HG03095 (cell line): ENCODE measurements around the gene PIGH.
"Not testable (repeated sequence)": the region's sequence is repeated elsewhere in the genome, so short reads cannot be mapped to it uniquely, and the experiment has no call there.

ENCODE experiments used
- ATAC-seq: cut with Tn5 transposase; IDR thresholded peaks from one replicate; pipeline ENCODE4 v1.9.1; 2021; ENCODE audit warnings: moderate library complexity; ENCODE audit not compliant: unreplicated experiment

PIGH gene

GRCh38 chr14:67609642-67610310 lies 9.7 kb upstream of the PIGH start:
- no peak for ATAC-seq

- no peak for ATAC-seq
These were observed 7.6 kb upstream of the PIGH start for GRCh38 chr14:67607646-67608045.

- peak; percentile 71 for ATAC-seq
These were observed 3.0 kb upstream of the PIGH start for GRCh38 chr14:67602995-67603545.

GRCh38 chr14:67602076-67602475 lies 2.0 kb upstream of the PIGH start:
- ATAC-seq: no peak

- ATAC-seq: not testable (repeated sequence)
These were observed 500 bp upstream of the PIGH start for GRCh38 chr14:67600562-67600974.

- no peak for ATAC-seq
These were observed 4.7 kb downstream of the PIGH start for GRCh38 chr14:67595392-67595791.

- not testable (repeated sequence) for ATAC-seq
These were observed 6.4 kb downstream of the PIGH start for GRCh38 chr14:67593650-67594049.

GRCh38 chr14:67589204-67589770 lies 10.8 kb downstream of the PIGH start:
- no peak for ATAC-seq

- no peak for ATAC-seq
These were observed 13.7 kb downstream of the PIGH start for GRCh38 chr14:67586369-67586768.

GRCh38 chr14:67584978-67585377 lies 15.1 kb downstream of the PIGH start:
- no peak for ATAC-seq

GRCh38 chr14:67583711-67584644 lies 16.1 kb downstream of the PIGH start:
- no peak for ATAC-seq

- ATAC-seq: no peak
These were observed 18.0 kb downstream of the PIGH start for GRCh38 chr14:67582061-67582460.

- ATAC-seq: no peak
These were observed 18.4 kb downstream of the PIGH start for GRCh38 chr14:67581643-67582042.

GRCh38 chr14:67580336-67581171 lies 19.5 kb downstream of the PIGH start:
- ATAC-seq: no peak

GRCh38 chr14:67579636-67580035 lies 20.4 kb downstream of the PIGH start:
- no peak for ATAC-seq

GRCh38 chr14:67579040-67579439 lies 21.0 kb downstream of the PIGH start:
- ATAC-seq: no peak

GRCh38 chr14:67577909-67578749 lies 21.9 kb downstream of the PIGH start:
- no peak for ATAC-seq

GRCh38 chr14:67577181-67577808 lies 22.8 kb downstream of the PIGH start:
- no peak for ATAC-seq
